HepG2 (cell line): ENCODE data around the gene G6PC3. TPM values are rescaled to one million over a fixed set of nuclear protein-coding genes. Genes with fewer than 3 reads are reported as not detected.

Experiments
- CHD2 ChIP-seq: IDR thresholded peaks from 2 replicates; pipeline ENCODE4 v1.6.1; 2011; ENCODE audit warnings: low read depth, low read length, improper control_type of control experiment
- HMGA1 ChIP-seq: sonication (generic); formaldehyde crosslinking; conservative IDR thresholded peaks from 2 replicates; pipeline ENCODE4 v1.4.0; 2020; ENCODE audit warnings: missing genetic modification reagents
- MIXL1 ChIP-seq: IDR thresholded peaks from 2 replicates; pipeline ENCODE4 v1.6.1; 2016
- MYC ChIP-seq: sonication (generic); formaldehyde crosslinking; IDR thresholded peaks from 2 replicates; pipeline ENCODE4 v1.9.0; 2021; ENCODE audit warnings: missing genetic modification reagents, borderline replicate concordance
- PRDM15 ChIP-seq: sonication (generic); formaldehyde crosslinking; IDR thresholded peaks from 2 replicates; pipeline ENCODE4 v1.4.0; 2020; ENCODE audit warnings: missing genetic modification reagents
- SMYD3 ChIP-seq: sonication (generic); formaldehyde crosslinking; IDR thresholded peaks from 2 replicates; pipeline ENCODE4 v1.8.1; 2023; ENCODE audit warnings: mild to moderate bottlenecking, missing genetic modification reagents
- TCF7 ChIP-seq: sonication (generic); IDR thresholded peaks from 2 replicates; pipeline ENCODE4 v1.6.1; 2016; ENCODE audit warnings: antibody characterized with exemption, low read depth
- YEATS2 ChIP-seq: sonication (generic); formaldehyde crosslinking; IDR thresholded peaks from 2 replicates; pipeline ENCODE4 v1.4.0; 2020; ENCODE audit warnings: missing genetic modification reagents, borderline replicate concordance
- ZNF143 ChIP-seq: sonication (generic); formaldehyde crosslinking; IDR thresholded peaks from 2 replicates; pipeline ENCODE4 v1.4.0; 2020; ENCODE audit warnings: missing genetic modification reagents
- ZNF251 ChIP-seq: sonication (generic); formaldehyde crosslinking; IDR thresholded peaks from 2 replicates; pipeline ENCODE4 v1.9.0; 2021; ENCODE audit warnings: mild to moderate bottlenecking, missing genetic modification reagents
- ZNF691 ChIP-seq: sonication (generic); formaldehyde crosslinking; IDR thresholded peaks from 2 replicates; pipeline ENCODE4 v1.4.0; 2020; ENCODE audit warnings: missing genetic modification reagents, low read depth, mild to moderate bottlenecking, borderline replicate concordance
- ZNF703 ChIP-seq: sonication (generic); formaldehyde crosslinking; IDR thresholded peaks from 2 replicates; pipeline ENCODE4 v1.5.1; 2020; ENCODE audit warnings: missing genetic modification reagents, mild to moderate bottlenecking, moderate library complexity, borderline replicate concordance
- ZNF737 ChIP-seq: sonication (generic); formaldehyde crosslinking; IDR thresholded peaks from 2 replicates; pipeline ENCODE4 v1.5.0; 2020; ENCODE audit warnings: missing genetic modification reagents, mild to moderate bottlenecking, borderline replicate concordance
- ZNF749 ChIP-seq: sonication (generic); formaldehyde crosslinking; IDR thresholded peaks from 2 replicates; pipeline ENCODE4 v1.8.0; 2022; ENCODE audit warnings: mild to moderate bottlenecking, missing genetic modification reagents, moderate library complexity, borderline replicate concordance
- ZSCAN25 ChIP-seq: sonication (generic); formaldehyde crosslinking; IDR thresholded peaks from 2 replicates; pipeline ENCODE4 v1.8.0; 2022; ENCODE audit warnings: mild to moderate bottlenecking, missing genetic modification reagents
- polyA plus RNA-seq, 8 experiments: library from polyadenylated mRNA; depleted of rRNA in 3 of 8; stranded (reverse) in 7 of 8; unstranded in 1 of 8; fragments of >200 nt; fragmentation: Illumina TruSeq in 4 of 8; extraction: Trizol in 4 of 8; gene quantifications; 2 replicates each; pipeline versions ENCODE4 v1.2.1 to v1.2.3, GENCODE V29; 2011 to 2016; ENCODE audit warnings: low read depth in 4 of 8, missing spikeins in 1 of 8, mixed read lengths in 1 of 8; ENCODE audit not compliant: insufficient read depth in 1 of 8
- total RNA-seq, 5 experiments: library from RNA; depleted of rRNA; stranded (reverse); fragments of >200 nt; fragmentation: Illumina TruSeq; extraction: Trizol; gene quantifications; 2 replicates each; pipeline ENCODE4 v1.2.3, GENCODE V29; 2016; ENCODE audit warnings: low read depth in 1 of 5
- TF ChIP-seq, protein P1 (sequence below): sonication (generic); formaldehyde crosslinking; IDR thresholded peaks from 2 replicates; pipeline ENCODE4 v1.4.0; 2020; ENCODE audit warnings: mild to moderate bottlenecking, missing genetic modification reagents, borderline replicate concordance

Gene G6PC3
- total and polyA plus RNA-seq, 2 of the 13 experiments (the other 11 are each of a cell fraction or from before 2014, with no cell fraction given): 38.5 to 75.8 TPM

DNA sequence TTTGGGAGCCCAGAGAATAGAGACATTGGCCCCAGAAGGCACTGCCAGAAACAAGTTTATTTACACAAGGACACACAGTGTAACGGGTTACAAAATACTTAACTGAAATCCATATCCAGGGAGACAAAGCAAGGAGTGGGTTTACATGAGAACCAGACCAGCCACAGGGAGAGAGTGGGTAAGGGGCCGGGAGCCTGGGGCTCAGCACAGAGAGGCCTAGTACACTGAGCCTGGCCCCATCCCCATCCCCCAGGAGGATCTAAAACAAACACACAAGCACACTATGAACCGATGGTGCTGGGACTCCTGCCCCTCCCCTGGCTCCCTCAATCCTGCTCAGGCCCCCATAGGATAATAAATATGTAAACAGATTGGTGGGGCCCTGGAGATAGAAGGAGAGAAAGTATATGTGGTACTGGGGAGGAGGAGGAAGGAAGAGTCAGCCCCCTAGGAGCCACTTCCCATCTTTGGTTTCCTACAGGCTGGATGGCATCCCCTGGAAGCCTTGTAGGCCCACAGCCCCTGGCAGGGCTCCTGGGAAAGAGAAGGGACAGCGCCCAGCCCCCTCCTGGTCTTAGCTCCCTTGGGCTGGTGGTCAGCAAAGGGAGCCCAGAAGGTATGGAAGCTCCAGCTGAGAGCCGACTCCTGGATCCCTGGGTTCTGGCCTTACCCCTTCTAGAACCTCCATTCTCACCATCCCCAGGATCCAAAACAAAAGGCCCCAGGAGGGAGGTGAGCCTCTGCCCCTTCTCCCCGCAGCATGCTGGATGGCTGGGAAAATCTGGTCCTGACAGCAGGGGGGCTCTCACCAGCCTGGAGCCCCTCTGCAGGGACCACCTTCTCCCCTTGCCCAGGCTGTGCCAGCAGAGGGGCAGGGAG lies 6.4 kb downstream of the G6PC3 start (continued):
- TF ChIP-seq PRDM15 (CRISPR knock-in tag) (no peak), SMYD3 (CRISPR knock-in tag) (no peak), TCF7 (no peak), ZNF703 (CRISPR knock-in tag) (no peak), ZNF251 (CRISPR knock-in tag) (no peak), CHD2 (no peak), ZNF749 (CRISPR knock-in tag) (no peak), MIXL1 (CRISPR knock-in tag) (peak; percentile 47; the same call in 1 of the 2 replicates), ZNF691 (CRISPR knock-in tag) (no peak), ZNF143 (CRISPR knock-in tag) (0 out of 2 replicates have a peak, but pooled peaks have one; percentile 20), YEATS2 (CRISPR knock-in tag) (no peak), MYC (CRISPR knock-in tag) (no peak), ZNF737 (no peak), HMGA1 (CRISPR knock-in tag) (no peak), ZSCAN25 (peak; percentile 71)
- TF ChIP-seq, protein P1, sequence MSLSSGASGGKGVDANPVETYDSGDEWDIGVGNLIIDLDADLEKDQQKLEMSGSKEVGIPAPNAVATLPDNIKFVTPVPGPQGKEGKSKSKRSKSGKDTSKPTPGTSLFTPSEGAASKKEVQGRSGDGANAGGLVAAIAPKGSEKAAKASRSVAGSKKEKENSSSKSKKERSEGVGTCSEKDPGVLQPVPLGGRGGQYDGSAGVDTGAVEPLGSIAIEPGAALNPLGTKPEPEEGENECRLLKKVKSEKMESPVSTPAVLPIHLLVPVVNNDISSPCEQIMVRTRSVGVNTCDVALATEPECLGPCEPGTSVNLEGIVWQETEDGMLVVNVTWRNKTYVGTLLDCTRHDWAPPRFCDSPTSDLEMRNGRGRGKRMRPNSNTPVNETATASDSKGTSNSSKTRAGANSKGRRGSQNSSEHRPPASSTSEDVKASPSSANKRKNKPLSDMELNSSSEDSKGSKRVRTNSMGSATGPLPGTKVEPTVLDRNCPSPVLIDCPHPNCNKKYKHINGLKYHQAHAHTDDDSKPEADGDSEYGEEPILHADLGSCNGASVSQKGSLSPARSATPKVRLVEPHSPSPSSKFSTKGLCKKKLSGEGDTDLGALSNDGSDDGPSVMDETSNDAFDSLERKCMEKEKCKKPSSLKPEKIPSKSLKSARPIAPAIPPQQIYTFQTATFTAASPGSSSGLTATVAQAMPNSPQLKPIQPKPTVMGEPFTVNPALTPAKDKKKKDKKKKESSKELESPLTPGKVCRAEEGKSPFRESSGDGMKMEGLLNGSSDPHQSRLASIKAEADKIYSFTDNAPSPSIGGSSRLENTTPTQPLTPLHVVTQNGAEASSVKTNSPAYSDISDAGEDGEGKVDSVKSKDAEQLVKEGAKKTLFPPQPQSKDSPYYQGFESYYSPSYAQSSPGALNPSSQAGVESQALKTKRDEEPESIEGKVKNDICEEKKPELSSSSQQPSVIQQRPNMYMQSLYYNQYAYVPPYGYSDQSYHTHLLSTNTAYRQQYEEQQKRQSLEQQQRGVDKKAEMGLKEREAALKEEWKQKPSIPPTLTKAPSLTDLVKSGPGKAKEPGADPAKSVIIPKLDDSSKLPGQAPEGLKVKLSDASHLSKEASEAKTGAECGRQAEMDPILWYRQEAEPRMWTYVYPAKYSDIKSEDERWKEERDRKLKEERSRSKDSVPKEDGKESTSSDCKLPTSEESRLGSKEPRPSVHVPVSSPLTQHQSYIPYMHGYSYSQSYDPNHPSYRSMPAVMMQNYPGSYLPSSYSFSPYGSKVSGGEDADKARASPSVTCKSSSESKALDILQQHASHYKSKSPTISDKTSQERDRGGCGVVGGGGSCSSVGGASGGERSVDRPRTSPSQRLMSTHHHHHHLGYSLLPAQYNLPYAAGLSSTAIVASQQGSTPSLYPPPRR (CRISPR knock-in tag): peak; percentile 27; the same call in 1 of the 2 replicates
